NCI-H146 (cell line): ENCODE measurements around the gene TTLL13.

Experiments
- DNase-seq: peaks from one replicate; lab custom pipeline; 2025; lab: John Stamatoyannopoulos, UW

Gene TTLL13

GRCh38 chr15:90249203-90249863 lies at the start of gene TTLL13:
Gene TTLL13 (plus strand): TSS chr15:90249556. CDS start chr15:90250631, 1,075 bp downstream.
- DNase-seq = peak; percentile 92

GRCh38 chr15:90200534-90201129 lies 48.7 kb upstream of the TTLL13 start:
- DNase-seq = no peak

GRCh38 chr15:90201130-90201943 lies 48.0 kb upstream of the TTLL13 start, which contains the start of gene SEMA4B:
Gene SEMA4B (plus strand): TSS chr15:90201330. CDS start chr15:90201579, 249 bp downstream.
- peak; percentile 70 for DNase-seq

GRCh38 chr15:90201944-90202375 lies 47.4 kb upstream of the TTLL13 start:
- DNase-seq = peak; percentile 17

- no peak for DNase-seq
Measured at GRCh38 chr15:90202929-90203328, 46.4 kb upstream of the TTLL13 start.

- DNase-seq = no peak
Measured at GRCh38 chr15:90203473-90203872, 45.9 kb upstream of the TTLL13 start.

GRCh38 chr15:90203922-90204321 lies 45.4 kb upstream of the TTLL13 start:
- DNase-seq = peak; percentile 75

- no peak for DNase-seq
Measured at GRCh38 chr15:90205050-90205848, 44.1 kb upstream of the TTLL13 start.

- DNase-seq = no peak
Measured at GRCh38 chr15:90205886-90206285, 43.5 kb upstream of the TTLL13 start.

- no peak for DNase-seq
Measured at GRCh38 chr15:90207252-90207651, 42.1 kb upstream of the TTLL13 start.

- no peak for DNase-seq
Measured at GRCh38 chr15:90208356-90208755, 41.0 kb upstream of the TTLL13 start.

GRCh38 chr15:90209591-90209990 lies 39.8 kb upstream of the TTLL13 start:
- DNase-seq = no peak

- DNase-seq = no peak
Measured at GRCh38 chr15:90210593-90210992, 38.8 kb upstream of the TTLL13 start.

GRCh38 chr15:90211009-90211408 lies 38.3 kb upstream of the TTLL13 start:
- DNase-seq = no peak

GRCh38 chr15:90211440-90212143 lies 37.8 kb upstream of the TTLL13 start:
- DNase-seq = no peak

GRCh38 chr15:90212221-90213098 lies 36.9 kb upstream of the TTLL13 start:
- DNase-seq = no peak

- no peak for DNase-seq
Measured at GRCh38 chr15:90213122-90213817, 36.1 kb upstream of the TTLL13 start.

GRCh38 chr15:90213818-90214204 lies 35.5 kb upstream of the TTLL13 start:
- DNase-seq = no peak

- DNase-seq = no peak
Measured at GRCh38 chr15:90214553-90215196, 34.7 kb upstream of the TTLL13 start.
